HTERT RPE-1 (cell line): Measurements from ENCODE around the gene IL15RA.

ENCODE experiments used
- in situ Hi-C: fragments of 300-500 bp; cut with MboI; formaldehyde crosslinking; loops from 4 replicates; pipeline ENCODE4 v1.14.3; 2020; ENCODE audit warnings: low sequenced_read_pairs

IL15RA gene

GRCh38 chr10:5977471-5978229 is at the start of gene IL15RA:
TSS of gene IL15RA (minus strand) at chr10:5977543. CDS start at chr10:5977492, 51 bp downstream.
- in situ Hi-C loops = no loop called here

GRCh38 chr10:6025683-6026255 is 48.4 kb upstream of the IL15RA start:
- in situ Hi-C loops = no loop called here

GRCh38 chr10:6024334-6024682 is 47.0 kb upstream of the IL15RA start:
- in situ Hi-C loops = no loop called here

- in situ Hi-C loops = no loop called here
Observed at GRCh38 chr10:6023661-6024333, 46.5 kb upstream of the IL15RA start.

- in situ Hi-C loops = no loop called here
Observed at GRCh38 chr10:6022660-6023059, 45.3 kb upstream of the IL15RA start.

- in situ Hi-C loops = no loop called here
Observed at GRCh38 chr10:6020826-6021225, 43.5 kb upstream of the IL15RA start.

- in situ Hi-C loops = no loop called here
Observed at GRCh38 chr10:6019796-6020195, 42.5 kb upstream of the IL15RA start.

GRCh38 chr10:6019010-6019782 is 41.9 kb upstream of the IL15RA start:
- in situ Hi-C loops = no loop called here

GRCh38 chr10:6018422-6018821 is 41.1 kb upstream of the IL15RA start:
- in situ Hi-C loops = no loop called here

GRCh38 chr10:6017781-6018354 is 40.5 kb upstream of the IL15RA start:
- in situ Hi-C loops = no loop called here

- in situ Hi-C loops = no loop called here
Observed at GRCh38 chr10:6014241-6014761, 37.0 kb upstream of the IL15RA start.

GRCh38 chr10:6013413-6014192 is 36.3 kb upstream of the IL15RA start:
- in situ Hi-C loops = no loop called here

- in situ Hi-C loops = no loop called here
Observed at GRCh38 chr10:6012121-6012905, 35.0 kb upstream of the IL15RA start.

GRCh38 chr10:6011558-6011957 is 34.2 kb upstream of the IL15RA start:
- in situ Hi-C loops = no loop called here

GRCh38 chr10:6010569-6010968 is 33.2 kb upstream of the IL15RA start:
- in situ Hi-C loops = no loop called here

- in situ Hi-C loops = no loop called here
Observed at GRCh38 chr10:6009961-6010360, 32.6 kb upstream of the IL15RA start.

- in situ Hi-C loops = no loop called here
Observed at GRCh38 chr10:6009150-6009549, 31.8 kb upstream of the IL15RA start.

- in situ Hi-C loops = no loop called here
Observed at GRCh38 chr10:6008497-6009142, 31.3 kb upstream of the IL15RA start.

- in situ Hi-C loops = no loop called here
Observed at GRCh38 chr10:6006991-6007390, 29.6 kb upstream of the IL15RA start.
